Left cardiac atrium (tissue), 4 donors: ENCODE data around the gene SLCO4A1. TPM values are rescaled to one million over a fixed set of nuclear protein-coding genes. Genes with fewer than 3 reads are reported as not detected.

Experiments used
- ATAC-seq, 2 donors: fragments of 200-7000 bp; cut with Tn5 transposase; one replicate each; pipeline ENCODE4 v1.9.1; 2020; ENCODE audit warnings: mild to moderate bottlenecking in 2 of 2, moderate library complexity in 2 of 2
- DNase-seq: peaks from one replicate; pipeline ENCODE4 v3.0.0-alpha.2; 2020
- intact Hi-C, 2 donors: fragments of 100-400 bp; cut with DNase I; formaldehyde crosslinking; loops; one replicate each; pipeline versions ENCODE4 v1.14.1 to v1.15.1; 2022 to 2023
- total RNA-seq, 2 donors: library from RNA; stranded (reverse); fragmentation: NEBNext Ultra II Directional; extraction: Animal tissue kit (Norgen Biotek cat#: 25700); gene quantifications; one replicate each; pipeline ENCODE4 v1.2.1, GENCODE V29; 2021
- donor health status: DM: no; HTN: yes; CAD: no.
- donor health status: DM: no; HTN: yes; CAD: no; lungs with severe emphysema.
- donor health status: DM: yes; HTN: yes; CAD: no.
- donor health status: Dilated cardiomyopathy.

SLCO4A1 gene
- total RNA-seq, 2 donors from 2014 or later = 15.1 to 35.5 TPM

- intact Hi-C loops = no loop called here
- DNase-seq (no peak), ATAC-seq (no peak)
These were observed 9.7 kb upstream of the SLCO4A1 start for GRCh38 chr20:62632575-62633090.

- ATAC-seq (no peak), DNase-seq (no peak)
- intact Hi-C loops = no loop called here
These were observed 8.5 kb upstream of the SLCO4A1 start for GRCh38 chr20:62633598-62634329.

GRCh38 chr20:62634330-62634967, 7.9 kb upstream of the SLCO4A1 start:
- no peak for ATAC-seq
- intact Hi-C loops = no loop called here
- no peak for DNase-seq

- DNase-seq (no peak), ATAC-seq (no peak)
- intact Hi-C loops = no loop called here
These were observed 7.1 kb upstream of the SLCO4A1 start for GRCh38 chr20:62635232-62635631.

- ATAC-seq (no peak), DNase-seq (no peak)
- intact Hi-C loops = no loop called here
These were observed 6.5 kb upstream of the SLCO4A1 start for GRCh38 chr20:62635852-62636251.

- intact Hi-C loops = no loop called here
- ATAC-seq = peak in 1 of 2 donors; percentile 24
- no peak for DNase-seq
These were observed 5.9 kb upstream of the SLCO4A1 start for GRCh38 chr20:62636446-62636845.

GRCh38 chr20:62637110-62637509, 5.2 kb upstream of the SLCO4A1 start:
- intact Hi-C loops = no loop called here
- ATAC-seq (no peak), DNase-seq (no peak)

- intact Hi-C loops = no loop called here
- ATAC-seq = no peak
- DNase-seq = no peak
These were observed 4.7 kb upstream of the SLCO4A1 start for GRCh38 chr20:62637521-62638054.

GRCh38 chr20:62638055-62638570, 4.2 kb upstream of the SLCO4A1 start:
- intact Hi-C loops = no loop called here
- DNase-seq (no peak), ATAC-seq (no peak)

GRCh38 chr20:62638679-62639406, 3.5 kb upstream of the SLCO4A1 start:
- no peak for DNase-seq
- intact Hi-C loops = no loop called here
- ATAC-seq = no peak

GRCh38 chr20:62639765-62640164, 2.5 kb upstream of the SLCO4A1 start:
- DNase-seq = no peak
- intact Hi-C loops = no loop called here
- no peak for ATAC-seq

- intact Hi-C loops = no loop called here
- DNase-seq (no peak), ATAC-seq (no peak)
These were observed 1.4 kb upstream of the SLCO4A1 start for GRCh38 chr20:62640870-62641269.

- DNase-seq (no peak), ATAC-seq (no peak)
- intact Hi-C loops = no loop called here
These were observed 817 bp upstream of the SLCO4A1 start for GRCh38 chr20:62641321-62642050.

- DNase-seq (no peak), ATAC-seq (peak; percentile 11 to 12)
- intact Hi-C loops = no loop called here
These were observed 590 bp downstream of the SLCO4A1 start for GRCh38 chr20:62642666-62643520.

- intact Hi-C loops = no loop called here
- no peak for ATAC-seq
- DNase-seq = no peak
These were observed 1.3 kb downstream of the SLCO4A1 start for GRCh38 chr20:62643521-62644043.

- ATAC-seq (no peak), DNase-seq (no peak)
- intact Hi-C loops = no loop called here
These were observed 1.9 kb downstream of the SLCO4A1 start for GRCh38 chr20:62644044-62644795.

GRCh38 chr20:62644802-62645496, 2.6 kb downstream of the SLCO4A1 start:
- DNase-seq = no peak
- ATAC-seq = no peak
- intact Hi-C loops = no loop called here
